DMS79 (cell line): ENCODE measurements around the gene ACOT7.
"Not testable (repeated sequence)": the region's sequence is repeated elsewhere in the genome, so short reads cannot be mapped to it uniquely, and the experiment has no call there.

Experiments used
- DNase-seq: peaks from one replicate; lab custom pipeline; 2025; lab: John Stamatoyannopoulos, UW

ACOT7 gene

DNA sequence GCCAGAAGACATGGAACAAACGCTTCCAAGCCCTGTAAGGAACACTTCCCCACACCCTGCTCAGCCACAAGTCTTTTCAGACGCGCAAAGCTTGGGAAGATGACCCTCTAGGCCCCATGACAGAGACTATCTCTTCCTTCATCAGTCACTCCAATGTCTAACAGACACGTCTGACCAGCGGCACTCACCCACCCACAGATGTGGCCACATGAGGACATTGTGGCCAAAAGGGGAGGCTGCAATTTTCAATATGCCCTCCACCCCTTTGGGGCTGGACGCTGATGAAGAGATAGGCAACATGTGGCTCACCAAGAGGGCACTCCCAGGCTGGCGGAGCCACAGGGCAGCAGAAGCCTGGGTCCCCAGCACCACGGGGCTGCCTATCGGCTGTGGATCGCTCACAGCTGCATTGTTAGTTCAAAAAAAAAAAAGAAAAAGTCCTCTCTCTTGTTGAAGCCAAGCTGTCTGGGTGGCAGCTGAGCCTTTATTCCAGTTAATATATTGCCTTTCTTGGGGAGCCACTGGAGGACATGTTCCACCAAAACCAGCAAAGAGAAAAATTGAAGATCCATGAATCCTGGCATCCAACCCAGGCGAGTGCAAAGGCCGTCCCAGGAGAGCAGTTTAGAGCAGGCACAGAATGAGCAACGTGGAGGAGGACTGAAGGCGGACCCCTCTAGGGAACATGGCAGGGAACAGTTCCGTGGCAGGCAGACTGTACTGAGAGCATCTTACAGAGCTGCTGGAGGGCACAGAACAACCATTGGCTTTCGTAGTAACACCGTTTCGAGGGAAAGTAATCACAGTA lies 80.0 kb downstream of the ACOT7 start:
- DNase-seq = no peak

DNA sequence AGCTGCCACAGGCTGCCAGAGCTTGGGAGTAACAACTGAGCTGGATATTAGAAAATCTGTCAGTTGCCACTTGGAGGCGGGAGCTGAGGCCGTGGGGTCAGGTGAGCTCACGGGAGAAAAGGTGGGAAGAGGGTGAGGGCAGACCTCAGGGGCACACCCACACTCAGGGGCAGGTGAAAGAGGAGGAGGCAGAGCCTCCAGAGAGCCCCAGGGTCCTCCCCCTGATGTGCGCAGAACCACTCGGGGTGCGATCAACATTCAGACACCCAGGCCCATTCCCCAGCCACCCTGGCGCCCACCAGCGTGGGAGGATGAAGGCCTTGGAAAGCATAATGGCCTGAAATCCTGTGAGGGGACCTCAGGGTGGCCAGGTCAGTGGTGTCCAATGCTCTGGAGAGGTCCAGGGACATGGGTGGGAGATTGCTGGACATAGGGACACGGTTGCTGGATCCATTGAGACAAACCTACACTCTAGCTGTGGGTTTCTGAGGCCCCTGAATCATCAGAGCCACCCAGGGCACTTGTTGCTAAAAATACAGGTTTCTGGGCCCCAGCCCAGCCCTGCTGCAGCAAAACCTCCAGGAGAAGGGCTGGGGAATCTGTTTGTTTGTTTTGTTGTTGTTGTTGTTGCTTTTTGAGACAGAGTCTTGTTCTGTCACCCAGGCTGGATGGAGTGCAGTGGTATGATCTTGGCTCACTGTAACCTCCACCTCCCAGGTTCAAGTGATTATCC lies 83.3 kb downstream of the ACOT7 start:
- DNase-seq = no peak

DNA sequence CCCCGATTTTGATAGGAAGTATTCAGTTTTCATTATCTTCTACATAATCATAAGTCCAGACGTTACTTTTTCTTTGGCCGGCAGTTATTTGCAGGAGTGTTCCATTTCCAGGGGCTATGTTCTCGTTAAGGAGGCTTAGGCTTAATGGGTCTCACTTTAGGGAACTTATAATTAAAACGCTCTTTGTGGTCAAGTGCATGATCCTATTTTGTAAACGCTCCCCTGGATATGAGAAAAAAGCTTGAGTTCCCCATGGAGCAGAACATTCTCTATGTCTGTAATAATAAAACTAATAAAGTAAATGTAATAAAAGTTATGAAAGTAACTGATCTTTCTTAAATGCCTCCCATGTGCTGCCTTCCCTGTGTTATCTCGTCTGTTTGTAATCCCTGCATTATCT lies 84.0 kb downstream of the ACOT7 start:
- DNase-seq = no peak

DNA sequence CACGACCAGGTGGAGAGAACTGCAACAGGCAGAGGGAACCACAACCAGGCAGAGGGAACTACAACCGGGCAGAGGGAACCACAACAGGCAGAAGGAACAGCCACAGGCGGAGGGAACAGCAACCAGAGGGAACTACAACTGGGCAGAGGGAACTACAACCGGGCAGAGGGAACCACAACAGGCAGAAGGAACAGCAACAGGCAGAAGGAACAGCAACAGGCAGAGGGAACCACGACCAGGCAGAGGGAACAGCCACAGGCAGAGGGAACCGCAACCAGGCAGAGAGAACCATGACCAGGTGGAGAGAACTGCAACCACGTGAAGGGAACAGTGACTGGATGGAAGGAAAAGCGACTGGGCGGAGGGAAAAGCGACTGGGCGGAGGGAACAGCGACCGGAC lies 85.1 kb downstream of the ACOT7 start:
- no peak for DNase-seq

DNA sequence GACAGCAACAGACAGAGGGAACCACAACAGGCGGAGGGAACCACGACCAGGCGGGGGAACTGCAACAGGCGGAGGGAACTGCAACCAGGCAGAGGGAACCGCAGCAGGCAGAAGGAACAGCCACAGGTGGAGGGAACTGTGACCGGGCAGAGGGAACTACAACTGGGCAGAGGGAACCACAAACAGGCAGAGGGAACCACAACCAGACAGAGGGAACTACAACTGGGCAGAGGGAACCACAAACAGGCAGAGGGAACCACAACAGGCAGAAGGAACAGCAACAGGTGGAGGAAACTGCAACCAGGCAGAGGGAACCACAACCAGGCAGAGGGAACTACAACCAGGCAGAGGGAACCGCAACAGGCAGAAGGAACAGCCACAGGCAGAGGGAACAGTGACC lies 85.9 kb downstream of the ACOT7 start:
- not testable (repeated sequence) for DNase-seq

DNA sequence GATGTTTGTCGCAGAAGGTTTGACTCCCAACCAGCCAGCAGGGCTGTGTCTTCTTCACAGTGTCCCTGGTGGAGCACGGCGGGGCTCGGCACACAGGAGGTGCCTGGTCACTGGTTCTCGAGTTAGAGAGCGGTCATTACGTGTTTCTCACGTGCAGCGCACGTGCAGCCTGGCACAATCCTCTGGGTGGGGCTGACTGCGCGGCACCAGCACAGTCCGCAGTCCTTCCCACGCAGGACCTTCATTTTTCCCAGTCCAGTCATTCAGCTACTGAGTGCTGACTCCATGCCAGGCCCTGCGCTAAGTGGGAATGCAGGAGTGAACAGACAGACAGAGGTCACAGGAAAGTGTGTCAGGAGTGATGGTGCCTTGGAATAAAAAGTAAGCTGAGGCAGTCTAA lies 86.5 kb downstream of the ACOT7 start:
- no peak for DNase-seq

DNA sequence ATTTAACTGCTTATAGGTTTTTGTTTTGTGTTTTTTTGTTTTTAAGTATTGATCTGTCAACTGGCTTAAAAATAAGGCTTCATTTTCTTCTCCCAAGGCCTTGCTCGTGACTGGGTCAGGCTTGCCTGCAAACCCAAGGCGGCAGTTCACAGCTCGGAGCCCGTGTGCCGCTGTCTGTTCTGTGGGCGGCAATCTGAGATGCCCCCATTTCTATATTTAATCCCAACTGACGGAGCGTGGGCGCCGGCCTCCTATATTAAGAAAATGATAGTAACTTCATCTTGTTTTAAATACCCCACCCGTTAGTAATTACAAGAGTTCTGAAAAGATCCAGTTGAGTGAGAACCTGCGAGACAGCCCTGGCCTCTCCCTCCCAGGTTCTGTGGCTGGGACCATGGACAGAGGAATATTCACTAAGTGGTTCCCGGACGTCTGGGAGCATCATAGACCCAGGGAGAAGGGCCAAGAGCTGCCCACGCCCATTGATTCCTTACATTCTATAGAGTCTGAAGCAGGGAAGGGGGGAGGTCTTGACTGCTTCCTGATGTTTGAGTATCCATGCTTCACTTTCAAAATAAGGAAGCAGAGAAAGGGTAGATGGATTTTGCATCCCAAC lies 90.1 kb downstream of the ACOT7 start:
- no peak for DNase-seq

DNA sequence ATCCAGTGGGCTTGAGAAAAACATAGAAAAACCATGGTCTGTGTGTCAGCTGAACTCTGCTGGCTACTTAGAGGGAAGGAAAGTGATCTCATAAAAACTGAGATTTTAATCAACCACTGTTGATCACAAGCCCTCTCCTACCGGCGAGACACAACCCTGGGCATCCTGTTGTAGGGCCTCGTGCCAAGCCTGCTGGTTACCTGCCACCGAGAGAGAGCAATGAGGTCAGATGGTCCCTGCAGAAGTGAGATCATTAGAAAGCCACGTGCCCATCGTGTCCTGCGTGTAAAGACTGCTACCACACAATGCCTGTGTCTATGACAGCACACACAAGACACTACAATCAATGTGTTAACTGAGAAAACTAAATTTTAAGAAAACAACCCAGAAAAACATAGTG lies 91.0 kb downstream of the ACOT7 start:
- no peak for DNase-seq

DNA sequence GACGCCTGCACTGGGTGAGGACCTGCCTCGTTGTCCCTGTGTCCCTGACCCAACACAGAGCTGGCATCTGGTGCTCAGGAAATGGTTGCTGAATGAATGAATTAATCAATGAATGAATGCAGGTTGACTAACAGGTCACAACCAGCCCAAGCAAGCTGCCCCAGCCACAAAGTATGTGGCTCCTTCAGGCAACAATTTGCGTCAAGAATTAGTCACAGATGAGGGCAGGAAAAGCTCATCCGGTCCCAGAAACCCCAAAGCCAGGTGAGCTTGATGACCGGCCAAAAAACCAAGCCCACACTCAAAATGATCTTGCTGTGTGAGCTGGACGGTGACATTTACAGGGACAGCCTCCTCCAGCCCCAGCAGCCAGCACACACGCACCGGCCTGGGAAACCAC lies 92.0 kb downstream of the ACOT7 start:
- no peak for DNase-seq

DNA sequence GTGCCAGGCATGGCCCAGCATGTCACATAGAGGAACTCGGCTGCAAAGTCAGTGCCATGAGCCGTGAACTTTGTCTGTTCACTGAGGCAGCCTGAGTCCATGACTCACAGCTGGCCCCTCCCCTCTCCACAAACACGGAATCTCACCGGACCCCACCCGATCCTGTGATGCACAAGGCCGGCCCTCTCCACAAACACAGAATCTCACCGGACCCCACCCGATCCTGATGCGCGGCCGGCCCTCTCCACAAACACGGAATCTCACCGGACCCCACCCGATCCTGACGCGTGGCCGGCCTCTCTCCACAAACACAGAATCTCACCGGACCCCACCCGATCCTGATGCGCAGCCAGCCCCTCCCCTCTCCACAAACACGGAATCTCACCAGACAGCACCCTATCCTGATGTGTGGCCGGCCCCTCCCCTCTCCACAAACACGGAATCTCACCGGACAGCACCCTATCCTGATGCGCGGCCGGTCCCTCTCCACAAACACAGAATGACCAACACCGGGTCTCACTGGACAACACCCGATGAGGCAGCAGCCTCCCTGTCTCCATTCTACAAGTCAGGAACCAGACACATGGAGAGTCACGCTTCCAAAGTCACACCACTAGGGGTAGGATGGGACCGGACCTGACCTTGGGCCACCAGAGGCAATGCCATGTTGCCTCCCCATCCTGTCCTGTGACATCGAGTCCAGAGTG lies 93.1 kb downstream of the ACOT7 start:
- no peak for DNase-seq

DNA sequence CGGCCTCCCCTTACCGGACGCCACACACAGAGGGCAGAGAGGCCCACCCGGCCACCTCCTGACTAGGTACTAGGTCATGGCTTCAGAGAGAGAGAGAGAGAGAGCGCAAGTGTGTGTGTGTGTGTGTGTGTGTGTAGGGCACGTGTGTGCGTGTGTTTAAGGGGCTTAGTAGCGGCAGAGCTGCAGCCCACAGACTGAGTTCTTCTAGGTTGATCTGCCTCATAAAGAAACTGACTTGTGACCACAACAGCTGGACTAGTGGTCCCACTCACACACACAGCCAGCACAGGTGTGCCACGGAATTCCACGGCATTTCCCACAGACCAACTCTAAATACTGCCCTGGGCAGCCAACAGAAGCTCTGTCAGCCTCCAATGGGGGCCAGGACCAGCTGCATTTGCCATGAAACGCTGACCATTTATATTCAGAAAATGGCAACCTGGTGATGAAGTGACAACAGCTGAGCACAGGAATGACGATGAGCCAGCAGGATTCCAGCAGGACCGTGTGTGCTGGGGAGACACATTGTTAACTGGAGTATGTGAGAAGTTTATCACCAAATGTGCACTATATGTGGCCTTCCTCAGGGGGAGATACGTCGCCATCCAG lies 93.9 kb downstream of the ACOT7 start:
- no peak for DNase-seq

DNA sequence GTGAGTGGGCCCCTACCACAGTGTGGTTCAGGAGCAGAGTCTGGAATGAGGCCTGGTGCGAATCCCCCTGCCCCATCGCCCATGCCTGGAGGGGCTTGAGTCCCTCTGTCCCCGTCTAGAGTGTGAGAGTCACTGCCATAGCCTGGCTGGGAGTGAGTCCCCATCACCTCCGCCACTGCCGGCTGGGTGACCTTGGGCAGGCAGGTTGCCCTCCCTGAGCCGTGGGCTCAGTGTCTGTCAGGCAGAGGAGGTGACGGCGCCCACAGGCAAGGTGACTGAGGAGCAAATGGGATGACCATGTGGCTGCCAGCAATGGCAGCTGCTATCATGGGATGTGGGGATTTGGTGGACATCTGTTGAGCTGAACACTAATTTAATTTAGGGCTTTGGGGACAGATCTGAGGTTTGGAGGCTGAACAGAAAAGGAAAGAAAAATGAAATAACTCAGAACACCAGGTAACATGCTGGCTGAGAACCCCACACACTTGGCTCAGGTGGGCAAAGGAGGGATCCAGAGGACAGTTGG lies 94.6 kb downstream of the ACOT7 start:
- no peak for DNase-seq

DNA sequence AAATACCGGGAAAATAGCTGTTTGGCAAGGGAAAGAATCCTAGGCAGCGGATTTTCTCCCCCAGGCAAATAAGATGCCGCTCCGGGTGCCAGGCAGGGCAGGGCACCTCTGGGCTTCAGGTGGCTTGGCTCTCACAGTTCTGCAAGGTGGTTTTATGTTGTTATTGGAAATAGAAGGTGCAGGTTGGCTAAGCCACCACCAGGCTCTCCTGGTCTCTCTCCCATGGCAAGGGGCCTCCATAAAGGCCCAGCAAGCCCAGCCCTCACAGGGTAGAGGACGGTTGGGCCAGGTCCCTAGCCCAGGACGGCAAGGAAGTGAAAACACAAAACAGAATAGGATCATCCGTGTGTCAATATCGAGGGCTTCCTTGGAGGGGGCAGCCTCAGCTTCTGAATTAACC lies 95.0 kb downstream of the ACOT7 start:
- DNase-seq = no peak

DNA sequence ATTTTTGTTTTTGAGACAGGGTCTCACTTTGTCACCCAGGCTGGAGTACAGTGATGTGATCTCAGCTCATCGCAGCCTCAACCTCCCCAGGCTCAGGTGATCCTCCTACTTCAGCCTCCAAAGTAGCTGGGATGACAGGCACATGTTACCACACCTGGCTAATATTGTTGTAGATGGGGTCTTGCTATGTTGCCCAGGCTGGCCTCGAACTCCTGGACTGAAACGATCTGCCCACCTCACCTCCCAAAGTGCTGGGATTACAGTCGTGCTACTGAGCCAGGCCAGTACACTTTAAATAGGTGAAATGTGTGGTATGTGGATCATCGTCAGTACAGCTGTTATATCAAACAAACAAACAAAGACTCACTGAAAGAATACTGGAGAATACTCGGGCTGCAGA lies 97.7 kb downstream of the ACOT7 start:
- DNase-seq = no peak

DNA sequence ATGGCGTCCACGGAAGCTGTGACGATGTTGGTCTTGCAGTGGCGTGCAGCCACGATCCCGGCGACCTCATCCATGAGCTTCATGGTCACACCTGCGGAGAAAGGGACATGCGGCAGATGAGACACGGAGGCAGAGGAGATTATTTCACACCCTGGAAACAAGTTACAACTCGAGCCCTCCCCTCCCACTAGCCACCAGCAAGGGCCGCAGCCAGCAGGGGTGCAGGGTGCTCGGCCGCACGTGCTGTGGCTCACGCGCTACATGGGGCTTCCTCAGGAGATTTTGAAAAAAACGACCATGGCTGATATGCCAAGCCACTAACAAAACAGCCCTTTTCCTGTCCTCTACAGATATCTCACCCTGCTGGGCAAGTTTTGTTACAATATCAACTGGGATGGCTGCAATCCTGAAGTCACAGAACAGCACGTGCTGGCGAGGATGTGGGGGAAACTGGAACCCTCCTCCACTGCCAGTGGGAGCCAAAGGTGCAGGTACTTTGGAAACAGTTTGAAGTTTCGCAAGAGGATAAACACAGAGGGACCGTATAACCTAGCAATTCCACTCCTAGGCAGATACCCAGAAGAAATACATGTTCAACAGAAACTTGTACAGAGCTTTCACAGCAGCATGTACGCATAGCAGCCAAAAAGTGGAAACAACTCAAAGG lies 98.5 kb downstream of the ACOT7 start:
- no peak for DNase-seq

DNA sequence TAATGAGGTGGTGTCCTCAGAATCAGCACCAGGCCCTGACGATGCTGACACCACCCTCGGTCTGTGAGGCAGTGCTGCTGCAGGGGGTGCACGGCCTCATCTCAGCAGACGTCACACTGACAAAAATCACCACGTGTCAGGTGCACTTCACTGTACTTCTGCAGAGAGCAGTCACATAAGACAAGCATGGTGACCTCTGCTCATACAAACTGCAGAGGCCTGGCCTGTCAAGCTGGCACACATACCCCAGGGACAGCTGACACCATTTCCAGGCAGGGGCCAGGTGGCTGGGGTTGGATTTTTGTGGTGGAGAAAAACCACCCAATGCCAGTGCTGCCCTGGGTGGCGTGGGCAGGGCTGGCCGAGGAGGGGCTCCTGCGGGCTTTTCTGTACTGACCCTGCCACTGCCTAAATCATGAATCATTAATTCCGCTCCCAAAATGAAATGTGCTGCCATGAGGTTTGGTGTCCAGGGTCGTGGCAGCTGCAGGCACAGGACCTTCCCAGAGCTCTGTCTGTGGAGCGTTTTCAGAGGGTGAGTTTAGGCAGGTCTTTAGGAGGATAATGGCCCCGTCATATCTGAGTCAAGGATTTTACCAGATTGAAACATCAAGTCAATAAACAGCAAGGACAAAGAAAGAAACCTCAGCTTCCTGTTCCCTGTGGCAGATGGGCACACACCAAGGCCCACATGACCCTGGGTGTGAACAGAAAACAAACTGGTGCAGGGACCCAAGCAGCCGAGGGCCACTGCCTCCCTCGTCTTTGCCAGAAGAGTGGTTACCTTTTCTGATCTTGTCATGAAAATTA lies 99.3 kb downstream of the ACOT7 start:
- DNase-seq = no peak

DNA sequence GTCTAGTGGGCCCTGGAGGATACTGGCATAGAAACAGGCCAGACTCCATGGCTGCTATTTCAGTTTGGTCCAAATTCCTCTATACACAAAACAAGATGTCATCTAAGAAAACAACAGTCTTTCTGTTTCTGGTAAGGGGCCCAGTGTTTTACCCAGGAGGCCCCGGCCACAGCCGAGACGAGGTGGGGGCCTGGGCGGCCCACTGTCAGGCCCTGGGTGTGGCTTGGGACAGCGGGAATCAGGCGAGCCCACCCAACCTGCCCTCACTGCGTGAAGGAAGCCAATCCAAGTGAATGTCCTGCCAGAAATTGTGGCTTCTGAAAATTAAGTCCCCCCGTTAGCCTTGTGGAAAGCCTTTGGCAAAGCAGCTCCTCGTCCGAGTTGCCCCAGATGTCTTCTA lies 101.5 kb downstream of the ACOT7 start:
- DNase-seq = no peak

DNA sequence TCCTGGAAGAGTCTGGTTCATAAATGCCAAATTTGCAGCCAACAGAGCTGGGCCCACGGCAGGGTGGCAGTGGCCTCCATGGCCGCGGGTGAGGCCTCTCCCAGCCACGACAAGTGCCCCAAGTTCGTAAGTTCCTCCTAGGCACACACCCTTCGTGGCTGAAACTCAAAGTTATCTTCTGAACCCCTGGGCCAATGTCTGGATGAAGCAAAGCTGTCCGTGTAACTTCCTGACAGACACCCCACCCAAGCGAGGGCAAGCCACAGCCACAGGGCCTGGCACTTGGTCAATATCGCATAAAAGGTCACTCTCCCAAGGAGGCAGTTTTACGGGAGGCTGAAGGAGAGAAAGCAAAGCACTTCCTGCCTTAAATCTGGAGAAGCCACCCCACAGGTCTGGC lies 104.9 kb downstream of the ACOT7 start:
- DNase-seq = no peak

DNA sequence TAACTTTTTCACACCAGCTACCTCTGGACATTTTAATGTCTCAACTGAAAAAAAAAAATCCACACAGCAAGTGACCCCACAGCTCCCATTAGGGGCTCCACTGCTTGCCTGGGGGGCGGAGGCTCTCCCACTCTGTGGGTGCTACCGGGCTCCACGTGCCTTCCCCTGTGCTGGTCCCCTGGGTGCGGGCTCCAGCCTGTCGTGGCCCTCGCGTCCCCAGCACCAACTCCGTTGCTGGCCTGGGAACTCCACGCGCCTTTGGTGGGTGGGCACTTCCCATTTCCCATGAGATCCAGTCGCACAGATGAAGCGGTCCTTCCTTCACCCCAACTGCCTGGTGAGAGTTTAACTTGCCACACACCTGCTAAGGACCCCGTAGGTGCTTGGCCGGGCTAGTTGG lies 105.5 kb downstream of the ACOT7 start:
- no peak for DNase-seq

DNA sequence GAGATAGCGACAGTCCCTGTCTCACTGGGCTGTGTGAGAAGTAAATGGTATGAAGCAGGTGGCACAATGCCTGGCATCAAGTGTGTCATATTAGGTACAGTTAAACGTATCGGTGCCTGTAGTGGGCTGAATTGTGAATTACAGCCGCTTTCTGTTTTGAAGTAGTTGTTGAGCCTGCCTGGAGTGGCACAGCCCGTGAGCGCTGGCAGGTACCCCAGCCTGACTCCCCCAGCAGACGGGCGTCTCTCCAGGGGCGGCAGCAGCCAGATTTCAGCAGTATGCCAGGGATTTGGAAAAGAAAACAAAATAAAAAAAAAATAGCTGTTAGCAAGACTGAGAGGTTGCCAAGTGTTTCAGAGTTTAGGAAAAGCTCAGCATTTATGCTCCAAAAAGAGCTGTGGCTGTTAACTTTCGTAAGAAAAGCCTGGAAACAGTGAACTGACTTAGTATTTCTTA lies 106.1 kb downstream of the ACOT7 start:
- DNase-seq = peak; percentile 95
